Retinal pigment epithelial cell (primary cell): ENCODE results near the gene GH2.
"Not testable (repeated sequence)": the region's sequence is repeated elsewhere in the genome, so short reads cannot be mapped to it uniquely, and the experiment has no call there.

Experiments used
- DNase-seq: peaks from one replicate; pipeline ENCODE4 v3.0.0-alpha.2; 2010; ENCODE audit warnings: low read depth
- H3K4me3 ChIP-seq: 2 replicates; pipeline ENCODE4 v1.5.1; 2011; ENCODE audit warnings: mild to moderate bottlenecking, low read length, control low read depth, moderate library complexity
- CTCF ChIP-seq: conservative IDR thresholded peaks from 2 replicates; pipeline ENCODE4 v1.5.1; 2011; ENCODE audit warnings: low read depth, low read length, control low read depth, inconsistent platforms

The GH2 gene

GRCh38 chr17:63926164-63926563 is 44.4 kb upstream of the GH2 start:
- no peak overlapping the region for H3K4me3 ChIP-seq
- DNase-seq, result no peak
- no peak for TF ChIP-seq CTCF

- TF ChIP-seq CTCF, result no peak
- no peak overlapping the region for H3K4me3 ChIP-seq
- no peak for DNase-seq
Measured at GRCh38 chr17:63925615-63926014, 43.9 kb upstream of the GH2 start.

GRCh38 chr17:63922402-63922801 is 40.7 kb upstream of the GH2 start:
- H3K4me3 ChIP-seq, DNase-seq: not testable (repeated sequence)

- not testable (repeated sequence) for DNase-seq
Measured at GRCh38 chr17:63920779-63921178, 39.0 kb upstream of the GH2 start.

GRCh38 chr17:63920050-63920449 is 38.3 kb upstream of the GH2 start:
- not testable (repeated sequence) for H3K4me3 ChIP-seq, DNase-seq

More at GRCh38 chr17:63920779-63921178, 39.0 kb upstream of the GH2 start:
- H3K4me3 ChIP-seq, result not testable (repeated sequence)

GRCh38 chr17:63919311-63919723 is 37.6 kb upstream of the GH2 start:
- DNase-seq, result no peak
- peak; percentile 94 for TF ChIP-seq CTCF

GRCh38 chr17:63918789-63919305 is 37.1 kb upstream of the GH2 start, which contains the start of gene GH1:
Gene GH1, minus strand, starts transcription at chr17:63918839. Its CDS starts 63 bp downstream, at chr17:63918776.
- not testable (repeated sequence) for H3K4me3 ChIP-seq, DNase-seq

More at GRCh38 chr17:63919311-63919723, 37.6 kb upstream of the GH2 start:
- no peak overlapping the region for H3K4me3 ChIP-seq

GRCh38 chr17:63918305-63918704 is 36.6 kb upstream of the GH2 start:
- no peak for DNase-seq
- H3K4me3 ChIP-seq, result no peak overlapping the region
- TF ChIP-seq CTCF, result peak; percentile 7

GRCh38 chr17:63917646-63918045 is 35.9 kb upstream of the GH2 start:
- H3K4me3 ChIP-seq, result no peak overlapping the region

GRCh38 chr17:63917206-63917605 is 35.5 kb upstream of the GH2 start:
- not testable (repeated sequence) for H3K4me3 ChIP-seq, DNase-seq

More at GRCh38 chr17:63917646-63918045, 35.9 kb upstream of the GH2 start:
- no peak for TF ChIP-seq CTCF
- no peak for DNase-seq
